ENCODE results near the gene PHYHD1. TPM values are rescaled to one million over a fixed set of nuclear protein-coding genes. Genes with fewer than 3 reads are reported as not detected.

The PHYHD1 gene
- total RNA-seq, 3 donors from 2014 or later (not counting 1 experiment from before 2014, with no cell fraction given), result 5.4 to 6.0 (median 5.4) TPM

GRCh38 chr9:128903871-128904620 is 16.7 kb upstream of the PHYHD1 start:
- Histone ChIP-seq H3K4me1 (ENCODE audit: control insufficient read depth, insufficient read depth, low read length) (peaks cover 68% of the 10 kb centered on the region), H3K27ac (ENCODE audit: low read length) (peak overlapping the region; percentile 84), H3K27me3 (ENCODE audit: control insufficient read depth, insufficient read depth, low read length) (no peaks in the 10 kb centered on the region), H3K4me3 (ENCODE audit: low read length) (no peak overlapping the region), H3K36me3 (ENCODE audit: control insufficient read depth, insufficient read depth, low read length) (peaks cover 21% of the 10 kb centered on the region), H3K9me3 (ENCODE audit: control insufficient read depth, insufficient read depth, low read length) (no peaks in the 10 kb centered on the region)
- Mint-ChIP-seq H3K9me3 (no peaks in the 10 kb centered on the region), H3K27ac (peak overlapping the region; percentile 87 to 95), H3K4me1 (peaks cover 32 to 77% of the 10 kb centered on the region in 2 donors), H3K4me3 (peak overlapping the region; percentile 83), H3K27me3 (ENCODE audit: low read depth in 2 of 2) (no peaks in the 10 kb centered on the region), H3K36me3 (no peaks in the 10 kb centered on the region)
- ATAC-seq, result peak in 1 of 3 donors; percentile 1
- no peak for TF ChIP-seq CTCF (IDR thresholded peaks at IDR 0.05)
- no peak for DNase-seq
- intact Hi-C loops (cut with micrococcal nuclease), result no loop called here
- 88% methylated on average over 10 of the region's 10 CpGs for WGBS (ENCODE audit: insufficient coverage)

- H3K27me3 ChIP-seq (ENCODE audit: control insufficient read depth, insufficient read depth, low read length), result no peaks in the 10 kb centered on the region
- H3K36me3 ChIP-seq (ENCODE audit: control insufficient read depth, insufficient read depth, low read length), result peaks cover 37% of the 10 kb centered on the region
- Mint-ChIP-seq H3K4me1 (peaks cover 26 to 76% of the 10 kb centered on the region in 2 donors), H3K4me3 (no peak overlapping the region), H3K9me3 (no peaks in the 10 kb centered on the region), H3K27ac (peak overlapping the region; percentile 67 to 87), H3K36me3 (no peaks in the 10 kb centered on the region), H3K27me3 (ENCODE audit: low read depth in 2 of 2) (no peaks in the 10 kb centered on the region)
- H3K9me3 ChIP-seq (ENCODE audit: control insufficient read depth, insufficient read depth, low read length), result no peaks in the 10 kb centered on the region
- H3K4me1 ChIP-seq (ENCODE audit: control insufficient read depth, insufficient read depth, low read length), result peaks cover 62% of the 10 kb centered on the region
- H3K27ac ChIP-seq (ENCODE audit: low read length), result peak overlapping the region; percentile 4
- ATAC-seq, result no peak
- intact Hi-C loops (cut with micrococcal nuclease), result no loop called here
- no peak for TF ChIP-seq CTCF (IDR thresholded peaks at IDR 0.05)
- H3K4me3 ChIP-seq (ENCODE audit: low read length), result no peak overlapping the region
- 98% methylated on average over 4 of the region's 7 CpGs for WGBS (ENCODE audit: insufficient coverage)
- DNase-seq, result no peak
These were observed 14.8 kb upstream of the PHYHD1 start for GRCh38 chr9:128905964-128906363.

- Histone ChIP-seq H3K4me3 (ENCODE audit: low read length) (no peak overlapping the region), H3K9me3 (ENCODE audit: control insufficient read depth, insufficient read depth, low read length) (no peaks in the 10 kb centered on the region), H3K27me3 (ENCODE audit: control insufficient read depth, insufficient read depth, low read length) (no peaks in the 10 kb centered on the region), H3K36me3 (ENCODE audit: control insufficient read depth, insufficient read depth, low read length) (peaks cover 44% of the 10 kb centered on the region), H3K27ac (ENCODE audit: low read length) (no peak overlapping the region), H3K4me1 (ENCODE audit: control insufficient read depth, insufficient read depth, low read length) (peaks cover 62% of the 10 kb centered on the region)
- ATAC-seq (no peak), DNase-seq (no peak)
- peaks cover 26 to 84% of the 10 kb centered on the region in 2 donors for H3K4me1 Mint-ChIP-seq
- peak overlapping the region; percentile 69 to 87 for H3K27ac Mint-ChIP-seq
- no peaks in the 10 kb centered on the region for H3K27me3 Mint-ChIP-seq (ENCODE audit: low read depth in 2 of 2)
- intact Hi-C loops (cut with micrococcal nuclease), result no loop called here
- no peaks in the 10 kb centered on the region for H3K9me3 Mint-ChIP-seq
- WGBS (ENCODE audit: insufficient coverage), result 76% methylated on average over 2 of the region's 2 CpGs
- TF ChIP-seq CTCF (IDR thresholded peaks at IDR 0.05), result no peak
- no peaks in the 10 kb centered on the region for H3K36me3 Mint-ChIP-seq
- H3K4me3 Mint-ChIP-seq, result peak overlapping the region; percentile 26
These were observed 14.0 kb upstream of the PHYHD1 start for GRCh38 chr9:128906741-128907140.
